Ishikawa (cell line): ENCODE data around the gene TMEM263.

Experiments used
- CEBPB ChIP-seq: IDR thresholded peaks from 2 replicates; pipeline ENCODE4 v1.6.1; 2012
- CREB1 ChIP-seq: IDR thresholded peaks from 2 replicates; pipeline ENCODE4 v1.6.1; 2012; ENCODE audit warnings: low read depth
- EGR1 ChIP-seq: IDR thresholded peaks from 2 replicates; pipeline ENCODE4 v1.6.1; 2012
- EP300 ChIP-seq: IDR thresholded peaks from 2 replicates; pipeline ENCODE4 v1.6.1; 2012; ENCODE audit warnings: borderline replicate concordance
- FOXM1 ChIP-seq: IDR thresholded peaks from 2 replicates; pipeline ENCODE4 v1.6.1; 2012; ENCODE audit warnings: low read depth, borderline replicate concordance
- MAX ChIP-seq: IDR thresholded peaks from 2 replicates; pipeline ENCODE4 v1.6.1; 2012
- RAD21 ChIP-seq: IDR thresholded peaks from 2 replicates; pipeline ENCODE4 v1.6.1; 2012; ENCODE audit warnings: low read depth
- REST ChIP-seq: IDR thresholded peaks from 2 replicates; pipeline ENCODE4 v1.6.1; 2012; ENCODE audit warnings: low read depth, mild to moderate bottlenecking
- TAF1 ChIP-seq: IDR thresholded peaks from 2 replicates; pipeline ENCODE4 v1.6.1; 2012; ENCODE audit warnings: low read depth, mild to moderate bottlenecking
- TEAD4 ChIP-seq: IDR thresholded peaks from 2 replicates; pipeline ENCODE4 v1.6.1; 2012
- USF1 ChIP-seq: IDR thresholded peaks from 2 replicates; pipeline ENCODE4 v1.6.1; 2012
- YY1 ChIP-seq: IDR thresholded peaks from 2 replicates; pipeline ENCODE4 v1.6.1; 2012; ENCODE audit warnings: low read depth

- TF ChIP-seq CEBPB = no peak
- TF ChIP-seq RAD21 = no peak
- no peak for TF ChIP-seq TAF1
- no peak for TF ChIP-seq YY1
- no peak for TF ChIP-seq EP300
- TF ChIP-seq CREB1 = no peak
- no peak for TF ChIP-seq REST
- TF ChIP-seq EGR1 = no peak
- no peak for TF ChIP-seq MAX
- no peak for TF ChIP-seq FOXM1
- TF ChIP-seq TEAD4 = no peak
- TF ChIP-seq USF1 = no peak
These were observed 42.3 kb upstream of the TMEM263 start for GRCh38 chr12:106913456-106913855.
